Neural cell (in vitro differentiated cells): ENCODE results near the gene PGLYRP1.

Source experiments
- EP300 ChIP-seq: fragments of 450-650 bp; conservative IDR thresholded peaks from 2 replicates; pipeline ENCODE4 v1.6.1; 2014; ENCODE audit warnings: antibody characterized with exemption, mild to moderate bottlenecking, moderate library complexity; ENCODE audit not compliant: poor library complexity, severe bottlenecking
- REST ChIP-seq: IDR thresholded peaks from 2 replicates; pipeline ENCODE4 v1.6.1; 2012; ENCODE audit warnings: borderline replicate concordance

- TF ChIP-seq EP300 (no peak), REST (no peak)
Measured at GRCh38 chr19:46032597-46033025, 9.8 kb upstream of the PGLYRP1 start.
